ENCODE measurements around the gene FRMPD4. TPM values are rescaled to one million over a fixed set of nuclear protein-coding genes. Genes with fewer than 3 reads are reported as not detected.

Gene FRMPD4
- total RNA-seq, 1 donor from 2014 or later, result 2.8 TPM

- no peak overlapping the region for H3K4me3 ChIP-seq
- no peak overlapping the region for H3K27ac ChIP-seq (replicated peaks)
- TF ChIP-seq CTCF (IDR thresholded peaks at IDR 0.05; ENCODE audit: borderline replicate concordance), result no peak
- peaks cover 17% of the 10 kb centered on the region for H3K27me3 ChIP-seq (ENCODE audit: low read depth)
- no peaks in the 10 kb centered on the region for H3K4me1 ChIP-seq
- intact Hi-C loops (cut with micrococcal nuclease), result no loop called here
- no peak for DNase-seq
- H3K36me3 ChIP-seq, result no peaks in the 10 kb centered on the region
- no peaks in the 10 kb centered on the region for H3K9me3 ChIP-seq (replicated peaks)
Observed at GRCh38 chrX:12767856-12768255, 629.6 kb downstream of the FRMPD4 start.

DNA sequence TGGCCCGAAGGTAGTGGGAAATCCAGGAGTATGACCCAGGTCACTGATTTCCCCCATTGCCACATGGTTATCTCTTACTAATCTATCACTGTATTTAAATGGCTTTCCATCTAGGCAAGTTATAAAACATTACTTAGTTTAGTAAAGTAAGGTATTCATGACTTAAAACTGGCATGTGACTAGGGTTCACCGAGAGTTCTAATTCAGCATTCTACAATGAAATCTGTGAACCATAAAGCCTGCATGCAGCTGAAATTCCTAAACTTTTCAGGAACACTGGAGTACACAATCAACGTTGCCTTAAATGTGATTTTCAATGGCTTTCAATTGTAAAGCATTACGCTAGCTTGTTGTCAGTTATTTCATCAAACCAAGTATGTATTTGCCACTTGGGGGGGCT is 630.2 kb downstream of the FRMPD4 start:
- Histone ChIP-seq H3K27me3 (ENCODE audit: low read depth) (peaks cover 24% of the 10 kb centered on the region), H3K36me3 (no peaks in the 10 kb centered on the region), H3K4me3 (no peak overlapping the region), H3K9me3 (replicated peaks) (no peaks in the 10 kb centered on the region), H3K27ac (replicated peaks) (no peak overlapping the region), H3K4me1 (no peaks in the 10 kb centered on the region)
- no peak for TF ChIP-seq CTCF (IDR thresholded peaks at IDR 0.05; ENCODE audit: borderline replicate concordance)
- DNase-seq, result no peak
- intact Hi-C loops (cut with micrococcal nuclease), result no loop called here

- intact Hi-C loops (cut with micrococcal nuclease), result no loop called here
- Histone ChIP-seq H3K36me3 (no peaks in the 10 kb centered on the region), H3K9me3 (replicated peaks) (no peaks in the 10 kb centered on the region), H3K4me1 (no peaks in the 10 kb centered on the region), H3K27me3 (ENCODE audit: low read depth) (peaks cover 36% of the 10 kb centered on the region), H3K27ac (replicated peaks) (no peak overlapping the region), H3K4me3 (no peak overlapping the region)
- TF ChIP-seq CTCF (IDR thresholded peaks at IDR 0.05; ENCODE audit: borderline replicate concordance), result peak; percentile 62
- no peak for DNase-seq
Observed at GRCh38 chrX:12770440-12770839, 632.2 kb downstream of the FRMPD4 start.

- intact Hi-C loops (cut with micrococcal nuclease), result no loop called here
- Histone ChIP-seq H3K36me3 (no peaks in the 10 kb centered on the region), H3K27ac (replicated peaks) (no peak overlapping the region), H3K4me1 (no peaks in the 10 kb centered on the region), H3K27me3 (ENCODE audit: low read depth) (peaks cover 36% of the 10 kb centered on the region), H3K9me3 (replicated peaks) (no peaks in the 10 kb centered on the region), H3K4me3 (no peak overlapping the region)
- TF ChIP-seq CTCF (IDR thresholded peaks at IDR 0.05; ENCODE audit: borderline replicate concordance), result peak; percentile 61
- peak; percentile 22 for DNase-seq
Observed at GRCh38 chrX:12771445-12772069, 633.3 kb downstream of the FRMPD4 start.
